SU-DHL-6 (cell line): ENCODE measurements around the gene PALMD.

Experiments
- H2AFZ ChIP-seq: fragments of 200-600 bp; sonication (generic); 2 replicates; pipeline ENCODE4 v1.6.1; 2014; ENCODE audit warnings: low read depth, mild to moderate bottlenecking, moderate library complexity, mixed read lengths, antibody characterized with exemption, low read length; ENCODE audit not compliant: severe bottlenecking
- H3F3A ChIP-seq: fragments of 200-600 bp; shearing (Covaris generic); 2 replicates; pipeline ENCODE4 v1.6.0; 2016; ENCODE audit warnings: antibody characterized with exemption, mild to moderate bottlenecking; ENCODE audit not compliant: insufficient read depth
- H3K27ac ChIP-seq: fragments of 200-600 bp; sonication (generic); 2 replicates; pipeline ENCODE4 v1.5.1; 2016; ENCODE audit warnings: low read depth, mild to moderate bottlenecking, low read length, moderate library complexity, mixed read lengths
- H3K27me3 ChIP-seq: fragments of 200-600 bp; sonication (generic), shearing (Covaris generic); 2 replicates; pipeline ENCODE4 v1.6.0; 2014; ENCODE audit warnings: mild to moderate bottlenecking, low read length
- H3K36me3 ChIP-seq: fragments of 200-600 bp; sonication (generic); 2 replicates; pipeline ENCODE4 v1.6.1; 2014; ENCODE audit warnings: mild to moderate bottlenecking, low read length, mixed read lengths
- H3K4me2 ChIP-seq: fragments of 300-600, 200-600 bp; shearing (Covaris generic), sonication (generic); 2 replicates; pipeline ENCODE4 v1.6.0; 2014; ENCODE audit warnings: low read length, low read depth, mild to moderate bottlenecking; ENCODE audit not compliant: poor library complexity, severe bottlenecking
- H3K4me3 ChIP-seq: fragments of 200-600 bp; sonication (generic); 2 replicates; pipeline ENCODE4 v1.5.1; 2014; ENCODE audit warnings: antibody characterized with exemption, low read length, mild to moderate bottlenecking, mixed read lengths; ENCODE audit not compliant: insufficient read depth, poor library complexity, severe bottlenecking
- H3K79me2 ChIP-seq: fragments of 200-600 bp; sonication (generic); 2 replicates; pipeline ENCODE4 v1.6.1; 2014; ENCODE audit warnings: mild to moderate bottlenecking, low read length, moderate library complexity; ENCODE audit not compliant: insufficient read depth
- H3K9ac ChIP-seq: fragments of 200-600 bp; sonication (generic); 2 replicates; pipeline ENCODE4 v1.7.0; 2014; ENCODE audit warnings: mild to moderate bottlenecking, low read length
- H3K9me2 ChIP-seq: fragments of 200-600 bp; sonication (generic); replicated peaks from 2 replicates; pipeline ENCODE4 v1.6.1; 2014; ENCODE audit warnings: low read length; ENCODE audit not compliant: insufficient read depth
- H3K9me3 ChIP-seq: fragments of 200-600 bp; sonication (generic); 2 replicates; pipeline ENCODE4 v1.6.1; 2014; ENCODE audit warnings: low read length, mixed read lengths; ENCODE audit not compliant: insufficient read depth
- H4K20me1 ChIP-seq: fragments of 200-600 bp; sonication (generic); 2 replicates; pipeline ENCODE4 v1.6.1; 2014; ENCODE audit warnings: low read depth, mild to moderate bottlenecking, antibody characterized with exemption, low read length, moderate library complexity, mixed read lengths
- EZH2phosphoT487 ChIP-seq: fragments of 200-600 bp; sonication (generic), shearing (Covaris generic); conservative IDR thresholded peaks from 2 replicates; pipeline ENCODE4 v1.6.1; 2018; ENCODE audit warnings: mild to moderate bottlenecking, antibody characterized with exemption, low read length, moderate library complexity, mixed read lengths
- TF ChIP-seq, protein P1 (sequence below): fragments of 200-600 bp; sonication (generic); IDR thresholded peaks from one replicate; pipeline ENCODE4 v1.5.1; 2017; ENCODE audit warnings: antibody characterized with exemption, mild to moderate bottlenecking, low read length, moderate library complexity; ENCODE audit not compliant: insufficient read depth, poor library complexity, severe bottlenecking

The PALMD gene

DNA sequence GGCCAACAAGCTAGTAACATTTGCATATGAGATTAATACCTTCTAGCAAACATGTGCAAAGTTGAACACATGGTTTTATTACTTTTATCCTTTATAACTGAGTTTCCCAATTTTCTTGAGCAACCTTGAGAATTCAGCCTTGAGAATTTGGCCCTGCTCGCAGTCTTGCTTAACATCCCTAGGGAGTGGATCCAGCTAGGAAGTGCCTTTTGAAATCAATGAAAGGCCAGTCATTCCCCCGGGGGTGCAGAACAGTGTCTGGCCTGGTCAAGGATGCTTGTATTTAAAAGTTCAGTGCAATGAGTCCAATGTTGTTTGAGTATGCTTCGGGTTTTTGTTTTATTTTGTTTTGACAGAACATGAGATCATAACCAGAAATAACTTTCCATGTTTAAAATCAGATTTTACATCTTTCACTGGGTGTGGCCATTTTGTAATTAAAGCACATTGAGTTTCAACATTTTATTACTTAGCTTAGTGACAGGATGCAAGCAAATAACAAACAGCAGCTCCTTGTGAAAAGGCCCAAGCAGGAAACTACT, 16.7 kb downstream of the PALMD start:
- H3K9me2 ChIP-seq: no peaks in the 10 kb centered on the region
- no peak overlapping the region for H3K4me3 ChIP-seq
- H3K36me3 ChIP-seq: no peaks in the 10 kb centered on the region
- no peak overlapping the region for H3K27ac ChIP-seq
- TF ChIP-seq, protein P1, sequence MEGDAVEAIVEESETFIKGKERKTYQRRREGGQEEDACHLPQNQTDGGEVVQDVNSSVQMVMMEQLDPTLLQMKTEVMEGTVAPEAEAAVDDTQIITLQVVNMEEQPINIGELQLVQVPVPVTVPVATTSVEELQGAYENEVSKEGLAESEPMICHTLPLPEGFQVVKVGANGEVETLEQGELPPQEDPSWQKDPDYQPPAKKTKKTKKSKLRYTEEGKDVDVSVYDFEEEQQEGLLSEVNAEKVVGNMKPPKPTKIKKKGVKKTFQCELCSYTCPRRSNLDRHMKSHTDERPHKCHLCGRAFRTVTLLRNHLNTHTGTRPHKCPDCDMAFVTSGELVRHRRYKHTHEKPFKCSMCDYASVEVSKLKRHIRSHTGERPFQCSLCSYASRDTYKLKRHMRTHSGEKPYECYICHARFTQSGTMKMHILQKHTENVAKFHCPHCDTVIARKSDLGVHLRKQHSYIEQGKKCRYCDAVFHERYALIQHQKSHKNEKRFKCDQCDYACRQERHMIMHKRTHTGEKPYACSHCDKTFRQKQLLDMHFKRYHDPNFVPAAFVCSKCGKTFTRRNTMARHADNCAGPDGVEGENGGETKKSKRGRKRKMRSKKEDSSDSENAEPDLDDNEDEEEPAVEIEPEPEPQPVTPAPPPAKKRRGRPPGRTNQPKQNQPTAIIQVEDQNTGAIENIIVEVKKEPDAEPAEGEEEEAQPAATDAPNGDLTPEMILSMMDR: no peak
- no peak for TF ChIP-seq EZH2phosphoT487
- no peaks in the 10 kb centered on the region for H3K27me3 ChIP-seq
- no peaks in the 10 kb centered on the region for H3F3A ChIP-seq
- H3K9me3 ChIP-seq: no peaks in the 10 kb centered on the region
- no peak overlapping the region for H3K9ac ChIP-seq
- H4K20me1 ChIP-seq: no peaks in the 10 kb centered on the region
- H3K4me2 ChIP-seq: no peak overlapping the region
- no peak overlapping the region for H2AFZ ChIP-seq
- H3K79me2 ChIP-seq: no peaks in the 10 kb centered on the region

DNA sequence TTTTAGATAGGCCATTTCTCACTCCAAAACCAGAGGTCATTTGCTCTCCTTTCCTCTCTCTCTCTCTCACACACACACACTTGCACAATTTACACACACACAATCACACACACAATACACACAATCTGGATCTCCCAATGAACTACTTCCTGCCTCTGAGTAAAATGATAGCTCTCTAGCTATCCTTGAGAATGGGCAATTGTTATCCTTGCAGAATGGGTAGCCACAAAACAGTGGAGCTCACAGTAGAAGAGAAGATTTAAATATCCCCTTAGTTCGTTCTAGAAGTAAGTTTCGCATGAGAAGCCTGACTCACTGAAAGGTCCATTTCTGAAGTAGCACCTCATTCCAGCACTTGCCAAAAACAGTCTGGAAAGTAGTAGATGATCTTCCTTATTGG, 17.6 kb downstream of the PALMD start:
- Histone ChIP-seq H3K9me2 (no peaks in the 10 kb centered on the region), H3K79me2 (no peaks in the 10 kb centered on the region), H3K4me3 (no peak overlapping the region), H3K27ac (no peak overlapping the region), H3K27me3 (no peaks in the 10 kb centered on the region), H4K20me1 (no peaks in the 10 kb centered on the region), H3K9ac (no peak overlapping the region), H3K9me3 (no peaks in the 10 kb centered on the region), H3K36me3 (no peaks in the 10 kb centered on the region), H2AFZ (no peak overlapping the region), H3F3A (no peaks in the 10 kb centered on the region), H3K4me2 (no peak overlapping the region)
- TF ChIP-seq EZH2phosphoT487: no peak
- TF ChIP-seq, protein P1: no peak

DNA sequence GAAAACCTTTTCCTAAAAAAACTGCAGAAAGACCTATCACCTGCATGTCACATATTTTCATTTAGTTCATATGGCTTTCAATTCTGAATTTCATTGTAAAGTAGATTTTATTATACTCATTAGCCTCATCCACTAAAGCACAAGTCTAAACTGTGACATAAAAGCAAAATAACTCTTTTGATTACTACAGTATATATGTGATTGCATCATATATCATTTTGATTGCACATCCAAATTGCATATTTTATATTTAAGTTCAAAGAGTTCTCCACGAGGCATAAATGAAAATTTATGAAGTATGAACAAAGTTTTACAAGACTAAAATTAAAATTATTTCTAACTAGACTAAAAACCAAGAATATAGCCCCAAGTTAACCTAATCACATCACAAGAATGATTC, 19.3 kb downstream of the PALMD start:
- Histone ChIP-seq H3K9me3 (no peaks in the 10 kb centered on the region), H3F3A (no peaks in the 10 kb centered on the region), H3K27me3 (no peaks in the 10 kb centered on the region), H3K9ac (no peak overlapping the region), H2AFZ (no peak overlapping the region), H3K9me2 (no peaks in the 10 kb centered on the region), H3K79me2 (no peaks in the 10 kb centered on the region), H3K27ac (no peak overlapping the region), H4K20me1 (no peaks in the 10 kb centered on the region), H3K4me2 (no peak overlapping the region), H3K36me3 (no peaks in the 10 kb centered on the region), H3K4me3 (no peak overlapping the region)
- TF ChIP-seq, protein P1: no peak
- no peak for TF ChIP-seq EZH2phosphoT487
